Endometrium (tissue), 2 donors: Measurements from ENCODE around the gene EPB42.
"Not testable (repeated sequence)": the region's sequence is repeated elsewhere in the genome, so short reads cannot be mapped to it uniquely, and the experiment has no call there.

Experiments
- FAIRE-seq: peaks from 2 replicates; lab custom pipeline; 2012; peaks lifted over from hg19 to GRCh38; lab: Jason Lieb, UNC
- donor health status: control.
- donor health status: control.

Gene EPB42

DNA sequence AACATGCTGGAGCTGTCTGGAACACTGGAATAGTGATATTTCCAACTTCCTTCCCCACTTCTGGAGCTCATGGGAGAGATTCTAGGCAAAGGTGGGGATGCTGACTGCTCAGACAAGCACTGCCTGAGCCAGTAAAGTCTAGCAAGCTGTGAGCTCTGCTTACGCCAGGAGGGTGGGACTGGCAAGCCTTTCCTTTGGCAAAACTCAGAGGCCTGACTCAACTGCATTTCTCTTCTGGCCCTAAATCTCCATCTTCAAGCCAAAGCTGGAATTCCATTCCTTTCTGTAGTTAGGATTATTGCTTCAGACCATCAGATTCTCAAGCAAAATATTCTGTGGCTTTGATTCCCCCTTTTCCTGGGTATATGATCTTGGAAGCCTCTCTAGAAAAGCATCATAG is 20.3 kb upstream of the EPB42 start:
- no peak for FAIRE-seq

DNA sequence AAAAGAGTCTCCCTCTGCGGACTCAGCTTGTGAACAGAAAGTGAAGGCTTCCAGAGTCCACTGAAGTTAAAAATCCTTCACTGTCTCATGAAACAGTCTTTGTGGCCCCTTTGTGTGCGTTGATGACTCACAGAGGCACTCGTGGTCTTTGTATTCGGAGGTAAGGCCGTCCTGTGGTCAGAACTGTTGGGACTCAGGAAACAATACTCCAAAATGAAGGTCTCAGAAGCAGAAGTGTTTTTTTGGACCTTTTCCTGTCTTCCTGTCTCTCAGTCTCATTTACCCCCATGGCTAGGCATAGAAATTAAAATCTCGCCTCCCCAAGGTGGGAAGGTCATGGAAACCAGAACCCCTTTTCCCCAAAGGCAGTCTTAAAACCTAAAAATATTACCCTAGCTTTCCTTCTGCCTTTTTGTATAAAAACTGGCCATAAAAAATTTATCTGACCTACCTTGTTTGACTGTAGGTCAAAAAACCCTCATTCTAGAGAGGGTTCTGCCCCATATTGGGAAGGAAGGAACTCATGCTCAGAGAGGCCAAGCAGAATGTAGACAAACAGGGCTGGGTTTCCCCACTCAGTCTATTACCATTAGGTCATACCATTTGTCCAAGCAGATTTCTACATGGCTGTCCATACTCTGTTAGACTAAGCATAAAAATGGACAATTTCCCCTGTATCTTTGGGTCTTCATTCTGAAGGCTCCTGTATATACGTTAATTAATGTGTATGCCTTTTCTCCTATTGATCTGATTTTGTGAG is 19.1 kb upstream of the EPB42 start:
- FAIRE-seq: no peak

DNA sequence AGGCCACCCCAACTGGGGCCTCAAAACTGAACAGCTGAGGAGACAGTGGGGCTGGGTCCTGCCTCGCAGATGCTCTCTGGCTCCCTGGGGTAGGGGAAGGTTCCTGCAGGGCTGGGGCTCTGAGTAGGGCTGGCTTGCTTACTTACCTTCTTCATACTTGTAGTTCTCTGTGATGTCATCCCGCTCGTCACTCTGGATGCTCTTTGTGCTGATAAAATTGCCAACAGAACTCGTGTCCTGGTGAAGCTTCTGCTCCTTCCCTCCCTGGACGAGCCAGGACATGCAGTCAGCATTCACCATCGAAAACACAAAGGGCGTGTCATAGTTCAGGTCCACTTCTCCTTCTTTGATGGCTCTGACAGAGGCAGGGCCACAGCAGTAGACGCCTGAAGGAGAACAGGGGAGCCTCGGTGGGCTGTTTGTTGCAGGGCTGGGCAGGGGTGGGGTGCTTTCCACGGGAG is 17.9 kb upstream of the EPB42 start:
- FAIRE-seq: no peak

DNA sequence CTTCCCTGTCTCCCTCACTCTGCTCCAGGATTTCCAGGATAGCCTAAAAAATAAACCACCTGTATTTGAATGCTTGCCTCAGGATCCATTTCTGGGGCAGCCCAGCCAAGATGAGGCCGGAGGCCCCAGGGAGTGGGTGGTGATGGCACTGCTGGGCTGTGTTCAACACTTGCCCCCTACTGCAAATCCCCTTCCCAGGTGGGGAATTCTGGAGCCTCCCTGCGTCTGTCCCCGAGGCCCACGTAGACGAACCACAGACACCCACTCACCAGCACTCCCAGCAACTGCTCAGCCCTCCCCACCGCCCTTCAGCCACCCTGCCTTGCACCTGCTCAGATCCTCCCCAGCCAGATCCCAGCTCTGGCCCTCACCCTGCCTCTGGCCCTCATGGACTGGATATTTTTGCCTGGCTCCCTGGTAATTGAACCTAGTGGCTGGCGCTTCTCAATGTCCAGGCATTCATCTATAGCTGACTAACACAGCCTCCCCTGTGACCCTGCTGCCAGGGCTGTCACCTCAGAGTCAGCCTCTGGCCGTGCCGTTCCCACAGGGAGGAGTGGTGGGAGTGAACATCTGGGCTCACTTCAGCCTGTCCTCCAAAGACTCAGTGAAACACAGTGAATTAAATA is 17.1 kb upstream of the EPB42 start:
- no peak for FAIRE-seq

DNA sequence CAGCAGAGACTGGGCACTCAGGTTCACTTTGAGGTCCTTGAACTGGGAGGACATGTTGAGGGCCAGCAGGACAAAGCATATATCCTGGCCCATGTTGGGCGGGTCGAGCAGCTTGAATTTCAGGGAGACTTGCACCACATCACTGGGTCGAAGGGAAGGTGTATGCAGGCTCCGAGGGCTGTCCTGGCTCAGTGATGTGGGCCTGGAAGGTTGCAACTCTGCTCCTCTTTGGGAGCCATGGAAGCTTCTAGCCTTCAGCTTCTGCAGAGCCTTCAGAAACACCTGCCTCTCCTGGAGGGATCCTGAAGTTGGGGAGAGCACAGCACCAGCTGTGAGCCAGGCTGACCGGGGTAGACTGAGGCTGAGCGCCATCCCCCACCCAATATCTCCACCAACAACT is 14.7 kb upstream of the EPB42 start:
- FAIRE-seq: no peak

- no peak for FAIRE-seq
These were observed 11.6 kb upstream of the EPB42 start for GRCh38 chr15:43232289-43232874.

GRCh38 chr15:43230640-43231115 is 9.9 kb upstream of the EPB42 start:
- no peak for FAIRE-seq

- FAIRE-seq: no peak
These were observed 9.2 kb upstream of the EPB42 start for GRCh38 chr15:43229977-43230376.

DNA sequence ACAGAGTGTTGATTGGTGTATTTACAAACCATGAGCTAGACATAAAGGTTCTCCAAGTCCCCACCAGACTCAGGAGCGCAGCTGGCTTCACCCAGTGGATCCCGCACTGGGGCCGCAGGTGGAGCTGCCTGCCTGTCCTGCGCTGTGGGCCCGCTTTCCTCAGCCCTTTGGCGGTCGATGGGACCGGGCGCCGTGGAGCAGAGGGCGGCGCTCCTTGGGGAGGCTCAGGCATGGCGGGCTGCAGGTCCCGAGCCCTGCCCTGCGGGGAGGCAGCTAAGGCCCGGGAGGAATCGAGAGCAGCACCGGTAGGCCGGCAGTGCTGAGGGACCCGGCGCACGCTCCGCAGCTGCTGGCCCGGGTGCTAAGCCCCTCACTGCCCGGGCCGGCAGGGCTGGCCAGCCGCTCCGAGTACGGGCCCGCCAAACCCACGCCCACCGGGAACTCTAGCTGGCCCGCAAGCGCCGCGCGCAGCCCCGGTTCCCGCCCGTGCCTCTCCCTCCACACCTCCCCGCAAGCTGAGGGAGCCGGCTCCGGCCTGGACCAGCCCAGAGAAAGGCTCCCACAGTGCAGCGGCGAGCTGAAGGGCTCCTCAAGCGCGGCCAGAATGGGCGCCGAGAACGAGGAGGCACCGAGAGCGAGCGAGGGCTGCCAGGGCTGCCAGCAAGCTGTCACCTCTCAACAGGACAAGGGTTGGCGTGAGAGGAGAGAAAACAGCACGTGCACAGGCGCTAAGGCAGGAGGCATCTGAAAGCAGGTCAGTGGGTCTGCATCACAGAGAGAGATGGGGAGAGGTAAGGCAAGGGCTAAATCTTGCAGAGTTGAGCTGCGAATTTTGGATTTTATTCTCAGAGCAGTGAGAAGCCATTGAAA is 5.9 kb upstream of the EPB42 start:
- FAIRE-seq: no peak

DNA sequence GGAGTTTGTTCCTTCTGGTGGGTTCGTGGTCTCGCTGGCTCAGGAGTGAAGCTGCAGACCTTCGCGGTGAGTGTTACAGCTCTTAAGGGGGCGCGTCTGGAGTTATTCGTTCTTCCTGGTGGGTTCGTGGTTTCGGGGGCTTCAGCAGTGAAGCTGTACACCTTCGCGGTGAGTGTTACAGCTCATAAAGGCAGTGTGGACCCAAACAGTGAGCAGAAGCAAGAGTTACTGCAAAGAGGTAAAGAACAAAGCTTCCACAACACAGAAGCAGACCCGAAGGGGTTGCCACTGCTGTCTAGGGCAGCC is 5.1 kb upstream of the EPB42 start:
- FAIRE-seq: not testable (repeated sequence)

GRCh38 chr15:43225201-43225949 is 4.6 kb upstream of the EPB42 start:
- FAIRE-seq: no peak

GRCh38 chr15:43221422-43221821 is 604 bp upstream of the EPB42 start:
- no peak for FAIRE-seq

DNA sequence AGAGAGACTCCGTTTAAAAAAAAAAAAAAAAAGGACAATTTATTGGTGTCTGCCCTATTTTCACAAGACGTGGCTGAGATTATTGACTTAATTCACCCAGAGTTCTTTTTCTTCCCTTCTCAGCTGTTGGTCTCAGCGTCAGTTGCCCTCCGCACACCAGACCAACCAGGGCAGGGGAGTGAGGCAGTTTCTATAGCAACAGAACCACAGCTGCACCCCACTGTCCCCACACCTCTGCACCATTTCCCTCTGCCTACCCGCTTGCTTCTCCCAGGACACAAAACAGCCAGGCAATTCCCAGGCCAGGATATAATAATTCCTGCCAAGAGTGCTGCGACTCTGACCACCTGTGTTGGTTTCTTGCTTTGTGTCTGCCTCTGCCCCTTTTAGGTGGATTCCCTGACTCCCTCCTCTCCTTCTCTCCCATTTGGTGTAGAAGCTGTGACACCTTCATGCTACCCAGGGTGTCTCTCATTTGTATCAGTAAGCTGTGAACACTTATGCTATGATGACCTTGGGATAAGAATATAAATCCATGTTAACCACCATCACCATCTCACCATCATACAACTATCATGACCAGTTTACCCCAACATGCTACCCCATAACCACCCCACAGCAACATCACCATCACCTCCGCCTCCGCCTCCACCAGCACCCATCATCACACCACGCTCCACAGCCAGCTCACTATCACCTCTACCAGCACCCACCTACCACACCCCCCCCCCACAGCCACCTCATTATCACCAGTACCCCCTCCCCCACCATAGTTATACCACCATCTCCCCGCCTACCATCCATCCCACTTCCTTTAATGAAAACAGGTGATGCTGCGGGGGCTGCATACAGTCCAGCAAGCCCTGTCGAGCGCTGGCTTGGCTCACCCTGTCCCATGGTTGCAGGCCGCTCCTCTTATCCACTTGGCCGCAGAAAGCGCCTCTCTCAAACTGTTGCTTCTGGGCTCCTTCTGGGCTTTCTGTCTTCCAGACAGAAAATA is 589 bp downstream of the EPB42 start:
- no peak for FAIRE-seq

GRCh38 chr15:43218908-43219706 is 1.7 kb downstream of the EPB42 start:
- FAIRE-seq: no peak

- no peak for FAIRE-seq
These were observed 4.9 kb downstream of the EPB42 start for GRCh38 chr15:43215961-43216360.

GRCh38 chr15:43214592-43215295 is 6.1 kb downstream of the EPB42 start:
- no peak for FAIRE-seq

DNA sequence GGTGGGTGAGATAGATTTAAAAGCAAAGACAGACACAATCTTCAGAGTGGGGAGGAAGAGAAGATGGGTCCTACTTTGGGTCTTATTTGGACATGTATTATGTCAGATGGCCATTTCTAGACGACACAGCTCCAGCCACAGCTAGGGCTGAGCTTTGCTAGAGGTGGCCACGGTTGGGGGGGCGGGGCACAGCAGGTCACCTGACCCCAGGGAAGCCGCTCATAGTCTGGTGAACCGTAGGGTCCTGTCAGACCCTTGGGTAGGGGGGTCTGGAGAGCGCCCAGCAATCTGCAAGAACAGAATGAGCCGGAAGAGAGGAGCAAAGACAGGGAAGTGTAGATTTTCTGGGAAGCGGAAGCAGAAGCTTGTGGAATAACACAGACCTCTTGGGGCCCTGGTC is 6.6 kb downstream of the EPB42 start:
- no peak for FAIRE-seq

GRCh38 chr15:43213466-43213865 is 7.4 kb downstream of the EPB42 start:
- no peak for FAIRE-seq

DNA sequence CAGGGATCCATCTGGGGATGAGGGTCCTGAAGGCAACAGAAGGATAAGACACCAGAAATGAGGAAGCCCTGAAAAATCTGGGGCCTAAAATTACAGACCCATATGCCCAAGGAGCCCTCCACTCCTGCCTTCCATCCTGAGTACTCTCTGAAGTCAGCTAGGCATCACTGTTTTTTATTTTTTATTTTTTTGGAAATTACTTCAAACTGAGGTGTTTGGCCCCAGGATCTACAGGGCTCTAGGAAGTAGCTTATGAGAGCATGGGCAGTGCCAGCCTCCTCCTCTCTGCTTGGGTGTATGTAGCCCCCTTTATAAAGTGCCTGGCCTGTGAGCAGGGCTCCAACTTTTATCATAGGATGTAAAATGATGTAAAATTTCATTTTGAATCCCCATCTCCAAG is 7.9 kb downstream of the EPB42 start:
- FAIRE-seq: no peak
